HT-29 (cell line): ENCODE results near the gene LRRC26. TPM values are rescaled to one million over a fixed set of nuclear protein-coding genes. Genes with fewer than 3 reads are reported as not detected.

Source experiments
- DNase-seq: peaks from one replicate; pipeline ENCODE4 v3.0.0-alpha.2; 2015; ENCODE audit warnings: low spot score
- total RNA-seq: library from RNA; depleted of rRNA; stranded (reverse); fragments of >200 nt; shearing (Covaris generic); gene quantifications from 2 replicates; pipeline ENCODE4 v1.2.3, GENCODE V29; 2014

Gene LRRC26
- total RNA-seq, 1 experiment from 2014 or later, result 0.43 TPM

DNA sequence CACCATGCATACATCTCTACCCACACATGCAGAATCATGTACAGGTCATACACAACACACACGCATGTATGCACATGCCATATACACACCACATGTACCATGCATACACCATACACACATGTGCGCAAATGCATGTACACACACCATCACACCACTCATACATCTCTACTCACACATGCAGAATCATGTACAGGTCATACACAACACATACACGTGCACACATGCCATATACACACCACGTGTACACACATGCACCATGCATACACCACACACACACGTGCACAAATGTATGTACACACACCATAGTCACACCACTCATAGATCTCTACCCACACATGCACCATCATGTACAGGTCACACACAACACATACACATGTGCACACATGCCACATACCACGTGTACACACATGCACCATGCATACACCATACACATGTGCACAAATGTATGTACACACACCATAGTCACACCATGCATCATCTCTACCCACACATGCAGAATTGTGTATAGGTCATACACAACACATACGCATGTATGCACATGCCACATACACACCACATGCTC is 16.9 kb downstream of the LRRC26 start:
- no peak for DNase-seq

DNA sequence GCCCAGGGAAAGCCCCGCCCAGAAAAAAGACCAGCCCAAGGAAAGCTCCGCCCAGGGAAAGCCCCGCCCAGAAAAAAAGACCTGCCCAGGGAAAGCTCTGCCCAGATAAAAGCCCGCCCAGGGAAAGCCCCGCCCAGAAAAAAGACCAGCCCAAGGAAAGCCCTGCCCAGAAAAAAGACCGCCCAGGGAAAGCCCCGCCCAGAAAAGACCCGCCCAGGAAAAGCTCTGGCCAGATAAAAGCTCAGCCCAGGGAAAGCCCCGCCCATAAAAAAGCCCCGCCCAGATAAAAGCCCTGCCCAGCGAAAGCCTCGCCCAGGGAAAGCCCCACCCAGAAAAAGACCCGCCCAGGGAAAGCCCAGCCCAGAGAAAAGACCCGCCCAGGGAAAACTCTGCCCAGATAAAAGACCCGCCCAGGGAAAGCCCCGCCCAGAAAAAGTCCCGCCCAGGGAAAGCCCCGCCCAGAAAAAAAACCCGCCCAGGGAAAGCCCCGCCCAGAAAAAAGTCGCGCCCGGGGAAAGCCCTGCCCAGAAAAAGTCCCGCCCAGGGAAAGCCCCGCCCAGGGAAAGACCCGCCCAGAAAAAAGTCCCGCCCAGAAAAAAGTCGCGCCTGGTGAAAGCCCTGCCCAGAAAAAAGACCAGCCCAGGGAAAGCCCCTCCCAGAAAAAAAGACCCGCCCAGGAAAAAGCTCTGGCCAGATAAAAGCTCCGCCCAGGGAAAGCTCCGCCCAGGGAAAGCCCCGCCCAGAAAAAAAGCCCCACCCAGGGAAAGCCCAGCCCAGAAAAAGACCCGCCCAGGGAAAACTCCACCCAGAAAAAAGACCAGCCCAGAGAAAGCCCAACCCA is 19.0 kb downstream of the LRRC26 start:
- peak; percentile 68 for DNase-seq

DNA sequence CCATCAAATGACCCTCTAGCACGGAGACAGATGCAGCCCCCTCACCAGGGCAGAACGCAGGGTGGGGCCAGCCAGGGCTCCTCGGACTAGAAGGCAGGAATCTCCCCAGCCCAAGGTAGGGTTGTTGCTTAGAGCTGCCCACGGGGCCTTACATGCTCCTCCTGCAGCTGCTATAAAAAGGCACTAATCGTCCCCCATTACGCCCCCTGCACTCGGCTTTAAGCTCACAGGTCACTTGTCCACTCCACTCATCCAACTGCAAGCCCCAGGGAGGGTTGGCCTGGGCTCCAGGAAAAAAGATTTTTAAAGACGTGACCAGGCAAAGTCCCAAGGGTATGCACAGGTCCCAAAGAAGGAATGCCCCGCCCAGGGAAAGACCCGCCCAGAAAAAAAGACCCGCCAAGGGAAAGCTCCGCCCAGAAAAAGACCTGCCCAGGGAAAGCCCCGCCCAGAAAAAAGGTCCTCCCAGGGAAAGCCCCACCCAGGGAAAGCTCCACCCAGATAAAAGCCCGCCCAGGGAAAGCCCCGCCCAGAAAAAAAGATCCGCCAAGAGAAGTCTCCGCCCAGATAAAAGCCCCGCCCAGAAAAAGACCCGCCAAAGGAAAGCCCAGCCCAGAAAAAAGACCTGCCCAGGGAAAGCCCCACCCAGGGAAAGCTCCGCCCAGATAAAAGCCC is 19.8 kb downstream of the LRRC26 start:
- DNase-seq, result peak; percentile 43

DNA sequence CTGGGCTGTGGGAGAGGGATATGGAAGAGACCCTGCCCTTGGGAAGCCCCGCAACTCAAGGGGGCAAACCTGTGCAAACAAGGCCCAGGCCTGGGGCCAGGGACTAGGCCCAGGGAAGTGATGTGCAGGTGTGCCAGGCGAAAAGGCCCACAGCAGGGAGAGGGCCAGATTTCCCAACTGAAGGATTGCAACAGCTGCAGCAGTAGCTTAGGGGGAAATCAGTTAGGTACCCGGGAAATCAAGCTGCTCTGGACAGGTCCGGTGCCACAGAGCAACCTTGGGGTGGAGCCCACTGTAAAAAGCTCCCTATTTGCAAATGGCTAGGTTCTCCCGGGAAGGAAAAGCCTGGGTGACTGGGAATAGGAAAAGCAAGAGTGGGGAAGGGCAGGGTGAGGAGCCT is 20.5 kb downstream of the LRRC26 start:
- no peak for DNase-seq

DNA sequence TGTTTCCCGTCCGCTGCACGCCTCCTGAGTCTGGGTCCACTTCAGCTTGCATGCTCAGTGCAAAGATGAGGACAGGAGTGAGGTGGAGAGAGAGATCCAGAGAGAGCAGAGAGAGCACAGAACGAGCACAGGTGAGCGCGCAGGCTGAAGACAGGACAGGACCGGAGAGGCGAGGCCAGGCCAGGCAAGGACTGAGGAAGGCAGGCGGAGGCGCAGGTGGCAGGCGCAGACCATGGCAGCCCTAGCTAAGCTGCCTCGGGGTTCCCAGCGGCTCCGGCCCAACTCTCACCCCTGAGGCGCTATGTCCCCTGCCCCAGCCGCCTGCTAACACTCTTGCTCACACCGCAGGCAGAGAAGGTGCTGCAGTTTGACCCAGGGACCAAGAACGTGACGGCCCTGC is 21.2 kb downstream of the LRRC26 start:
- DNase-seq, result no peak

DNA sequence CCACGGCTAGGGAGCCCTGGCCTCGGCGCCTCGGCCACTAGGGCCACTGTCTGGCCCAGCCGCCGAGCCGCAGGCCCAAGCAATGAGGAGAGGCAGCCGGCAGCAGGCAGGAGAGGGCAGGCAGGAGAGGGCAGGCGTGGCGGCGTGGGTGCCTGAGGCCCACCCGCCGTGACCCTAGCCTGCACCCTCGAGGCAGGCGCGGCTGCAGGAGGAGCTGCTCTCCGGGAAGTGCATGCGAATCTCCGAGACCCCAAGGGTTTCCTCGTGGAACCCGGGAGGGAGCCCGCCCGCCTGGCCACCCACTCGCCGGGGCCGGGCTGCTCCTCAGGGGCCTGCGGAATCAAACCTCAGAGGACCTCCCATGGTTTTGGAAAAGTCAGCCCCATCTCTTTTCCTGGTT is 21.6 kb downstream of the LRRC26 start:
- no peak for DNase-seq

DNA sequence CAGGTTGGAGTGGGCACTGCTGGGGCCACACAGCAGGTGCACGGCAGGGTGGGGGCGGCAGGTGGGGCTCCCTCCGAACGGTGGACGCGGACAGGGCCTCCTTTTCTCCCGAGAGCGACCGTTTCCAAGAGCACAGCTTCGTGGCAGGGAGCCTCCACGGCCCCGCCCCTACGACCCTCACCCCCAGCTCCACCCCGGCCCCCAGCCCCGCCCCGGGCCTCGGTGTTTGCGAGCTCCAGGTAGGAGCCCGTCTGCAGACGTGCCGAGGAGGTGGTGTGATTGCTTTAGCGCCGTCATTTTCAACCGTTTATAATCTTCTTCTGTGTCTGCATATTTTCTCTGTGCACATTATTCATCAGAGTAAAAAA is 22.1 kb downstream of the LRRC26 start:
- no peak for DNase-seq

DNA sequence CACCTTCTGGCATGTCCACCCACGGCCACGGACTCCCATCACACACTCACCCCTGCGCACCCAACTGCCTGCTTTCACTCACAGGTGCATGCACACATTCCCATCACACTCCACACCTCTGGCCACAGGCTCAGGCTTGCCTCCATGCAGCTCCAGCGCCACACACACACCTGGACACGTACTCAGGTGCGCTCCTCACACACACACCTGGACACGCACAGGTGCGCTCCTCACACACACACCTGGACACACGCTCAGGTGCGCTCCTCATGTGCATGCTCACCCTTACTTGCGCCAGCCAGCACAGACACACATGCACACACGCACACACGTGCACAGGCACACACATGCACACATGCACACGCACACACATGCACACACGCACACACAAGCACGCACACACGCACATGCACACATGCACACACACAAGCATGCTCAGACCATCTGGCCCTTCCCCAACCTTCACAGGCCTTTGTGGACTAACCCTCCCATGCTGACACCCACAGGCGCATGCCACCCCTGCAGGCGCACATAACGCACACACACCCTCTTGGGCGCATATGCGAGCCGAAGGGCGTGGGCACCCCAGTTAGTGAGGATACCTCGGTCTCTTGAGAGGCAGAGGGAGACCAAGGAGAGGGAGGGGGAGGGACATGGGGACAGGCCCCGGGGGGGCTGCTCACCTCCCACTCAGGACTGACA is 22.6 kb downstream of the LRRC26 start:
- no peak for DNase-seq

DNA sequence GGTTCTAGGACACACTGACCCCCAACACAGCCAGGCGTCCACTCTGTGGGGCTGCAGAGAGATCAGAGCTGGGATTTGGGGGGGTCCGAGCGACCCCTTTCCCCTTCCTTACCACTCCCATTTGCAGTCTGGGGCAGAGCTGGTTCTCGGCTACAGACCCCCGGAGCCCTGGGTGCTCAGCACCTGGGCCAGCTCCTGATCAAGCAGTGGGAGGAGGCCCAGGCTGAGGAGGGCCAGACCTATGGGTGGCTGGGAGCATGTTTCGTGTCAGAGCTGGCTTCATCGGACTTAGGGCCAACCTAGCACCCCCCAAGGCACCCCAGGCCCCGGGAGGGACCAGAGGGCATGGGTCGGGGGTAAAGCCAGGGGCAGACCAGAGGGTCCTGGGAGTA is 23.3 kb downstream of the LRRC26 start:
- no peak for DNase-seq

DNA sequence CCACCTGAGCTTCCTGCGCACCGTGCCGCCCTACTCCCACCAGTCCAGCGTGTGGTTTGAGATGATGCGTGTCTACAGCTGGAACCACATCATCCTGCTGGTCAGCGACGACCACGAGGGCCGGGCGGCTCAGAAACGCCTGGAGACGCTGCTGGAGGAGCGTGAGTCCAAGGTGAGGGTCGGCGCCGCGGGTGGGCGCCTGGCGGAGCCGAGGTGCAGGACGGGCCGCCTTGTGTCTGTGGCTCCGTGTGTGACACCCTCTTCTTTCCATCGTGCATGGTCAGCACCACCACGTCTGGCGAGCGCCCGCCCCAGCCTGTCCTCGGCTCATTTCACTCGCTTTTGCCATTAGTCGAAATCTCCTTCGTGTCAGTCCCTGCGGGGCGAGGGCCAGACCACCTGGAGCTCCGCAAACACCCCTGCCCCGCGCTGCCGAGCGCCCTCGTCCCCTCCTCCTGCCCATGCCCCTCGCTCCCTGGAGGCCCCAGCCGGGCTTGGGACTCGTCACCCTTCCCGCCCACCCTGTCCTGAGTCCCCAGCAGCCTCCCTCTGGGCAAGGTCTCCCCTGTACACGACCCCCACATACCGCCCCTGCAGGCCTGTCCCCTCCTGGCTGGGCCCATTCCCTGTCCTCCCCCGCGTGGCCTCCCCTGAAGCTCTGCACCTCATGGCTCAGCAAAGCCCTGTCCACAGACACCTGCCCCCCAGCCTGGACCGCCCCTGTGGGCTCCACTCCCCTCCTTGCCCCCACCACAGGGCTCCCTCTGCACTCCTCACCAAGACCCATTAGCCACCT is 23.9 kb downstream of the LRRC26 start:
- DNase-seq, result no peak

DNA sequence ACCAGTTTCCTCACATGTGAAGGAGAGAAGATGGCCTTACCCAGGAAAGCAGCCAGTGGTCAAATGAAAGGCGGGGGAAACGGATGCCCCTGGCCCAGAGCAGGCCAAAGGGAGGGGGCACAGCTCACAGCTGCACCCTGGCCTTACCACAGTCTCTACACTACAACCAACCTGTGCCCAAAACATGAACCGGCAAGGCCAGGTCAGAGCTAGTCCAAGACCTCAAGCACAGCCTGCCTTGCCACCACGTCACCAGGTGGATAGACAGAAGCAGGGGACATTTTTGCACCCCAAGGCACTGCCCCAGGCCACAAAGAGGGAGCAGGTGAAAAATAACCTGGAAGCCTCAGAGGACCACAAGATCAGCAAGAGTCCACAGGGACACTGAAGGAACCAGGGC is 26.4 kb downstream of the LRRC26 start:
- no peak for DNase-seq

DNA sequence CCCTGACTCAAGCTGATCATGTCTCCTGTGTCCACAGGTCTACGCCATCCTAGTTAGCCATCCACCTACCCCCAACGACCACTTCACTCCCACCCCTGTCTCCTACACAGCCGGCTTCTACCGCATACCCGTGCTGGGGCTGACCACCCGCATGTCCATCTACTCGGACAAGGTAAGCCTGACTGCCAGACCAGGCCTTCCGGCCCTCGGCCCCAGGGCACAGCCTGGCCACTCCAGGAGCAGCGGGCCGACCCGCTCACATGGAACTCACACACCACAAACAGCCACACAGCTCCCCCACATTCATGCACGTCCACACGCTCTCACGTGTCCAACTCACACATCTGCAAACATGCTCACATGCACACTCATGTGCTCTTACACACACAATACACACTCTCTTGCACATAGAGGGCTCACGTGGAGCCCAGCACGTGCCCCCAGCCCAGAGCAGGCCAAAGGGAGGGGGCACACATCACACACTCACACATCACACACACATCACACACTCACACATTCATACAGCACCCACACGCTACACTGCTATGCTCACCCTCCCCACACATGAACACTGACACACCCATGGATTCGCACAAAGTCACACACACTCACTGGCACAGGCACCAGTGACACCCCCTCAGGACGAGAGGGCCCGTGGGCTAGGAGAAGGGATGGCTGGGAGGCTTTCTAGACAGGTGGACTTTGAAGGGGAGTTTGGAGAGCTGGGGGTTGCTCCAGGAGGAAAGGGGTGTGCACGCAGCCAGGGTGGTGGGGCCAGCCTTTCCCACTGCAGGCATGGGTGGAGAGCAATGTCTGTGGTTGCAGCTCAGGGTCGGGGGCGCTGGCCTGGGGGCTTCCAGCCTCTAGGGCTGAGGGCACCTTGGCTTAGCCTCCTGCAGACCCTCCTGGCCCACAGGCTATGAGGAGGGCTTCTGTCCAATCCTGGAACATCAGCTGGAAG is 27.6 kb downstream of the LRRC26 start:
- DNase-seq, result no peak

DNA sequence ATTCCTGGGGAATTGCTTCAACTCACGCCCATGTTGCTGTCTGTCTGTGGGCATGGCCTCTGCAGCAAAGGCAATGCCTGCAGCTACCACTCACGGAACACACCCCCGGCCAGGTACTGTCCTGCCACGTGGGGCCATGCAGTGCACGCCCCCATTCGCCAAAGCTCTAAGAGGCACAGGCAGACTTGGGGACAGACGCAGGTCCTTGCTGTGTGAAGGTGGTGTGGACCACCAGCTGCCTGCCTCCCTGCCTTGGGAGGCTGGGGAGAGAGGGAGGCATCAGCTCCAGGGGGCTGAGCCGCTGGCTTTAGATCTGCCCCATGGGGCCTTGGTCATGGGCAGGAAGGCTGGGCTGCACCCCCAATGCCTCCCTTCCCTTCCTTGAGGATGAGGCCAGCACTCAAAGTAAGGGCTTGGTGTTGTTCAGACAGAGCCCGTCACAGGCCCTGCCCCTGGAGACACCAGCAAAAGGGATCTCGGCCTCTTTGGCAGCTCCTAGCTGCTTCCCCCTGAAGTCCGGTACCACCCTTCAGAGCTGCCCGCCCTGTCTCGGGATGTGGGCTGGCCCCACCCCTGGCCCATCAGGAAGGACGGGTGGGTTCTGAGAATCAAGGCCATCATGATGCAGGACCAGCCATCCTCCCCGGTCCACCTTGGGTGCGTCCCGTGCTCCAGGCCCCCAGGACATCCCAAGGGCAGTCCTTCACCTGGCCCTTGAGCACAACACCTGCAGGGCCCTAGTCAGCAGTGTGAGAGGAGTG is 28.6 kb downstream of the LRRC26 start:
- no peak for DNase-seq

DNA sequence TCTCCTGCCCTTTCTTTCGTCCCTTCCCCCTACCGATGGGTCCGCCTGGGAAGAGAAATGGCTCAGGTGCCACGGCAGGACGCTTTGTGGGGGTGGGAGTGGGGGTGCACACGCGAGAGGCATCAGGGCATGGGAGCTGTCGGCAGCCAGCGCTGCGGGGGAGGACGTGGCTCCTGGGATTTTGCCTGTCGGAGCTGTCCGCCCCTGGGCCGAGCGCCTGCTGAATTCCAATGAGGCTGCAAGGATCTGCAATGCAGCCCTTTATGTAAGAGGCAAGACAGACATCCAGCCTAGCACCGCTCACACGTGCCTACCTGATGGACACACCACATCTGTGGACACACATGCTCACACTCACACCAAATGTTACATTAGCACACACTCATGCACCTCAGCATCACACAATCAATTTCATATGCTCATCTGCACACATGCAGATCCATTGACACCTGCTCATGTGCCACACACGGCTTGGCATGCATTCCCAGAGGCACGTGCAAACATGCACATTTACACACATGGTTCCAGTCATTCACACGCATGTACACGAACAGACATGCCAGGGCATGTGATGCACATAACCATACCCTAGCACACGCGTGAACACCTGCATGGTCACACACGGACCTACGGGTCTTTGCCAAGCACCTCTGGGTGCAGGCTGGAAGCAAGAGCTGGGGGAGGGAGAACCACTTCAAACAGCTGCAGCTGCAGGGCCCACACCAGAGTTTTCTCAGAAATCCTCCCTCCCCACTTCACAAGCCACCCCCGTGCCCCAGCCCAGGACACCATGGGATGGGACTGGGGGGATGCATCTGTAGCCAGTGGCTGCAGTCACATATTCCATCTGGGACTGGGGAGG is 29.5 kb downstream of the LRRC26 start:
- no peak for DNase-seq

DNA sequence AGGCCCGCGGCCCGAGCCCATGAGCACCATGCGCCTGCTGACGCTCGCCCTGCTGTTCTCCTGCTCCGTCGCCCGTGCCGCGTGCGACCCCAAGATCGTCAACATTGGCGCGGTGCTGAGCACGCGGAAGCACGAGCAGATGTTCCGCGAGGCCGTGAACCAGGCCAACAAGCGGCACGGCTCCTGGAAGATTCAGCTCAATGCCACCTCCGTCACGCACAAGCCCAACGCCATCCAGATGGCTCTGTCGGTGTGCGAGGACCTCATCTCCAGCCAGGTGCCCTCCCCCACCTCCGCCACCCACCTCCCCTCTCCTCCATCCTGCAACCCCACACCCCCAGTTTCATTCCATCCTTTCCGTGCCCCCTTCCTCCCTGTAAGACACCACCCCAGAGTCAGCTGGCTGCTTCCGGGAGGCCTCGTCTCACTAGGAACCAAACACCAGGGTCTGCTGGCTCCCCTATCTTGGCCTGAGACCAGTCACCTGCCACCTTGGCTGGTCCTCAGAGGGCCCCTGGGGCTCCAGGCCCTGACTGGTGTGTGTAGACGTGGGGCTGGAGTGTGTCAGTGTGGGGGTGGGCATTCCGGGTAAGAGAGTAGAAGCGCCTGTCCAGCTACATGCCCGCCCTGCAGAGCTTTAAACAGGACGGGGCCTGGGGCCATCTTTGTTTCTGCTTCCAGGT is 30.2 kb downstream of the LRRC26 start:
- no peak for DNase-seq

DNA sequence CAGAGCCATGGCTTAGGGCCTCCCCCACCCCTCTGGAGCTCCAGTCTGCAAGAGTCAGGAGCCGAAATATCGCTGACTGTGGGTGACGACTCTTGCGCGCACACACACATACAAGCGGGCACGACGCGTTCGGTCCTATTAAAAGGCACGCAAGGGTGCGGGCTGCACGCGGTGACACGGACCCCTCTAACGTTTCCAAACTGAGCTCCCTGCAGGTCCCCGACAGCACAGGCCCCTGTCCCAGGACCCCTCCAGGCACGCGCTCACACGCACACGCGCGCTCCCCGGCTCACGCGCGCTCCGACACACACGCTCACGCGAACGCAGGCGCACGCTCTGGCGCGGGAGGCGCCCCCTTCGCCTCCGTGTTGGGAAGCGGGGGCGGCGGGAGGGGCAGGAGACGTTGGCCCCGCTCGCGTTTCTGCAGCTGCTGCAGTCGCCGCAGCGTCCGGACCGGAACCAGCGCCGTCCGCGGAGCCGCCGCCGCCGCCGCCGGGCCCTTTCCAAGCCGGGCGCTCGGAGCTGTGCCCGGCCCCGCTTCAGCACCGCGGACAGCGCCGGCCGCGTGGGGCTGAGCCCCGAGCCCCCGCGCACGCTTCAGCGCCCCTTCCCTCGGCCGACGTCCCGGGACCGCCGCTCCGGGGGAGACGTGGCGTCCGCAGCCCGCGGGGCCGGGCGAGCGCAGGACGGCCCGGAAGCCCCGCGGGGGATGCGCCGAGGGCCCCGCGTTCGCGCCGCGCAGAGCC is 31.0 kb downstream of the LRRC26 start, which contains the start of gene GRIN1:
GRIN1 (plus strand) TSS at position 433 of the 746 bp plus-strand sequence. CDS start 333 bp downstream, outside the sequence.
- DNase-seq, result no peak
